ENCODE results near the gene ARHGAP28. TPM values are rescaled to one million over a fixed set of nuclear protein-coding genes. Genes with fewer than 3 reads are reported as not detected.
A peak's percentile ranks its signal among the peaks of the same experiment; 100 is the strongest.

Gene ARHGAP28
- total and polyA plus RNA-seq, 7 donors = 0.65 to 8.8 (median 3.0) TPM

DNA sequence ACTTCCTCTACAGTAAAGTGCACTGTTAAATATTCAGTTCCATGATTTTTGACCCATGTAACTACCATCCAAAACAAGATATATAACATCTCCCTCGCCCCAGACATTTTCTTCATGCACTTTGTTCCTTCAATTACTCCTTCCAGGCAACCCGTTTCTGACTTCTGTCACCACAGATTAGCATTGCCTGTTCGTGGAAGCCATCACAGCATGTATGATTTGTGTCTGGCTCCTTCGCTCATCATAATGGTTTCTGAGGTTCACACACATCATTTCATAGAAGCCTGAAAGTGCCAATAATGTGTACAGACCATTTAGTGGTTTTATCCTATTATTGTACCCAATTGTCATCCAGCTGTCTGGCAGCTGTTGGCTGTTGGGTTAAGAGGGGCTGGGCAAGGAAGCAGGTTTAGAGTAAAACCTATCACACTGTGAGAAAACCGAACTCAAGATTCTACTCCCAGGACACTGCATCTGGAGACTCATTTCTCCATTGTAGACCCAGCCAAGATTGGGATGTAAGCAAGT is 16.1 kb downstream of the ARHGAP28 start:
- Histone ChIP-seq H3K4me1 (peaks cover 49% of the 10 kb centered on the region), H3K27me3 (ENCODE audit: insufficient read depth in 3 of 3, low read length in 2 of 3) (no peaks in the 10 kb centered on the region), H3K36me3 (ENCODE audit: insufficient read depth in 1 of 2, low read depth in 1 of 2) (no peaks in the 10 kb centered on the region), H3K9me3 (peaks cover 2% of the 10 kb centered on the region), H3K4me3 (no peak overlapping the region), H3K27ac (peak overlapping the region; percentile 85)
- TF ChIP-seq, protein P1, sequence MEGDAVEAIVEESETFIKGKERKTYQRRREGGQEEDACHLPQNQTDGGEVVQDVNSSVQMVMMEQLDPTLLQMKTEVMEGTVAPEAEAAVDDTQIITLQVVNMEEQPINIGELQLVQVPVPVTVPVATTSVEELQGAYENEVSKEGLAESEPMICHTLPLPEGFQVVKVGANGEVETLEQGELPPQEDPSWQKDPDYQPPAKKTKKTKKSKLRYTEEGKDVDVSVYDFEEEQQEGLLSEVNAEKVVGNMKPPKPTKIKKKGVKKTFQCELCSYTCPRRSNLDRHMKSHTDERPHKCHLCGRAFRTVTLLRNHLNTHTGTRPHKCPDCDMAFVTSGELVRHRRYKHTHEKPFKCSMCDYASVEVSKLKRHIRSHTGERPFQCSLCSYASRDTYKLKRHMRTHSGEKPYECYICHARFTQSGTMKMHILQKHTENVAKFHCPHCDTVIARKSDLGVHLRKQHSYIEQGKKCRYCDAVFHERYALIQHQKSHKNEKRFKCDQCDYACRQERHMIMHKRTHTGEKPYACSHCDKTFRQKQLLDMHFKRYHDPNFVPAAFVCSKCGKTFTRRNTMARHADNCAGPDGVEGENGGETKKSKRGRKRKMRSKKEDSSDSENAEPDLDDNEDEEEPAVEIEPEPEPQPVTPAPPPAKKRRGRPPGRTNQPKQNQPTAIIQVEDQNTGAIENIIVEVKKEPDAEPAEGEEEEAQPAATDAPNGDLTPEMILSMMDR (IDR thresholded peaks at IDR 0.05) = no peak
- intact Hi-C loops (cut with DNase I) = no loop called here
- DNase-seq (no peak), ATAC-seq (no peak)
- 56 to 82% (median 57%) methylated on average over 5 of the region's 5 CpGs for WGBS, 3 donors

DNA sequence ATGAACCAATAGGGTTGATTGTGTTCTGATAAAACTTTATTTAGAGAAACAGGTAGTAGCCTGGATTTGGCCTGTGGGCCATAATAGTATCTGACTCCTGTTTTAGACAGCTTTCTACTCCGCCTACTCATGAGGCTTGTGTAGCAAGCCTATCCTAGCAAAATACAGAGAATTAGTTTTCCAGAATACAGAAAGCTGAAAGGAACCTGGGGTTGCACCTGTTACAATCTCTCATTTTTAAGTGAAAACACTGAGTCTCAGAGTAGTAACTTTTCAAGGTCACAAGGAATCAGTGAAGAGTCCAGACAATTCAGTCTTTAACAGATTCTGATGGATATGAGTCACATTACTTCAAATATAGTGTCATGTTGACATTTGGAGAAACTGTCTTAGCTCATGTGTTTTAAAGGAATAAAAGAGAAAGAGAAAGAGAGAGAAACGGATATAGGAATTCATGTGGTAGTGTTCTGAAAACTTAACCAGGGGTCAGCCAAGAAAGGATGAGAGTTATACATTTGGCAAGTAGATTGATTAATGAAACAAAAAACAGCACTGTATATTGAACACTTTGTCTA is 17.0 kb downstream of the ARHGAP28 start:
- ATAC-seq (peak in 2 of 4 donors; percentile 26 to 41), DNase-seq (no peak)
- Histone ChIP-seq H3K27me3 (ENCODE audit: insufficient read depth in 3 of 3, low read length in 2 of 3) (no peaks in the 10 kb centered on the region), H3K9me3 (peaks cover 5% of the 10 kb centered on the region), H3K4me3 (no peak overlapping the region), H3K4me1 (peaks cover 41% of the 10 kb centered on the region), H3K27ac (peak overlapping the region; percentile 85), H3K36me3 (ENCODE audit: insufficient read depth in 1 of 2, low read depth in 1 of 2) (no peaks in the 10 kb centered on the region)
- intact Hi-C loops (cut with DNase I) = no loop called here
- WGBS, 3 donors = 57 to 76% (median 67%) methylated on average over 2 of the region's 2 CpGs
- TF ChIP-seq, protein P1 (IDR thresholded peaks at IDR 0.05) = no peak

DNA sequence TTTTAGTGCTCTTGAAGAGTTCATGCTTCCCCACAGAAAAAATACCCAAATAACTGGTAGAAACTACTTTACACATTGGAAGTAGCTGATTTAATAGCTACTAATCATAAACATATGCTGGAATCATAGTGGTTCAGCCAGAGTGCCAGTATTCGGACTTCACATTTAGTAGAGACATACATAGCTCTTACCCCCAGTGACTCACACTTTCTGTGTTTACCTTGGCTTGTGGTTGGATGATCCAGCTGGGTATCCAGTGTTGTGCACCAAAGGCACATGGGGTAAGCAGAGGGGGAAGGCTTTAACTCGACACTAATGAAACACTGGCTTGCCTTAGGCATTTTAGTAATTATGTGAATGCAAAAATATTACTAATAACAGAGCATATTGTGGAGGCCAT is 18.1 kb downstream of the ARHGAP28 start:
- Histone ChIP-seq H3K4me3 (peak overlapping the region; percentile 4), H3K27me3 (ENCODE audit: insufficient read depth in 3 of 3, low read length in 2 of 3) (no peaks in the 10 kb centered on the region), H3K27ac (peak overlapping the region; percentile 85), H3K9me3 (peaks cover 5% of the 10 kb centered on the region), H3K36me3 (ENCODE audit: insufficient read depth in 1 of 2, low read depth in 1 of 2) (no peaks in the 10 kb centered on the region), H3K4me1 (peaks cover 41% of the 10 kb centered on the region)
- intact Hi-C loops (cut with DNase I) = no loop called here
- peak; percentile 92 to 95 (median 94) for ATAC-seq
- TF ChIP-seq, protein P1 (IDR thresholded peaks at IDR 0.05) = no peak
- no peak for DNase-seq
- 13 to 37% (median 27%) methylated on average over 2 of the region's 2 CpGs for WGBS, 3 donors

DNA sequence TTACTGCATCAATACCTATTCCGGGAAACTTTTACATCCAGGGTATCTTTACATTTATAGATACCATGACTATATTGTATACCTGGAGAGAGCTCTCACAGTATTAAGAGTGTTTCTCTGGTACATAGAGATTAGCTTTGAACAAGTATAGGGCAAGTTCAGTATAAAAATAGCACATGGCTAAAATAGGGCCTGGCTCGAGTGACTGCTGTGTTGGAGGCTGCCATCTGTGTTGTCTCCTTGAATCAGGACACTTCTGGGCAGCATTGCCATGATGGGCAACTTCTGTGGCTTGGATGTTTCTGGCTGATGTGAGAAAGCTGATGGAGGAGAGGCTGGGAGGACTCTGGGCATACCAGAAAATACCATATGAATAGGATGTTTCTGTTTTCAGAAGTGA is 18.7 kb downstream of the ARHGAP28 start:
- TF ChIP-seq, protein P1 (IDR thresholded peaks at IDR 0.05) = no peak
- H3K9me3 ChIP-seq = peaks cover 5% of the 10 kb centered on the region
- peak; percentile 86 to 91 (median 90) for ATAC-seq
- intact Hi-C loops (cut with DNase I) = no loop called here
- H3K36me3 ChIP-seq (ENCODE audit: insufficient read depth in 1 of 2, low read depth in 1 of 2) = no peaks in the 10 kb centered on the region
- H3K4me1 ChIP-seq = peaks cover 40% of the 10 kb centered on the region
- 42 to 70% (median 48%) methylated on average over 2 of the region's 2 CpGs for WGBS, 3 donors
- peak overlapping the region; percentile 85 for H3K27ac ChIP-seq
- peak overlapping the region; percentile 4 for H3K4me3 ChIP-seq
- H3K27me3 ChIP-seq (ENCODE audit: insufficient read depth in 3 of 3, low read length in 2 of 3) = no peaks in the 10 kb centered on the region
- DNase-seq = peak; percentile 15 to 59

All from psoas muscle (tissue), 8 donors.